Fibroblast of mammary gland (primary cell): ENCODE results near the gene TUFT1.

Experiments
- DNase-seq: peaks from one replicate; pipeline ENCODE4 v3.0.0-alpha.2; 2010; ENCODE audit warnings: low read depth
- H3K4me3 ChIP-seq: 2 replicates; pipeline ENCODE4 v1.5.1; 2011; ENCODE audit warnings: low read depth, mild to moderate bottlenecking, low read length, moderate library complexity; ENCODE audit not compliant: control insufficient read depth
- CTCF ChIP-seq: conservative IDR thresholded peaks from 2 replicates; pipeline ENCODE4 v1.5.1; 2011; ENCODE audit warnings: low read depth, low read length, inconsistent platforms; ENCODE audit not compliant: control insufficient read depth, insufficient read depth

TUFT1 gene

GRCh38 chr1:151504759-151505158 lies 35.4 kb upstream of the TUFT1 start:
- DNase-seq, result no peak
- no peak overlapping the region for H3K4me3 ChIP-seq
- no peak for TF ChIP-seq CTCF

GRCh38 chr1:151508833-151509232 lies 31.3 kb upstream of the TUFT1 start:
- no peak overlapping the region for H3K4me3 ChIP-seq
- TF ChIP-seq CTCF, result no peak
- no peak for DNase-seq

GRCh38 chr1:151509350-151510019 lies 30.6 kb upstream of the TUFT1 start:
- no peak for TF ChIP-seq CTCF
- DNase-seq, result no peak
- no peak overlapping the region for H3K4me3 ChIP-seq

GRCh38 chr1:151510020-151510405 lies 30.1 kb upstream of the TUFT1 start:
- DNase-seq, result no peak
- no peak for TF ChIP-seq CTCF
- no peak overlapping the region for H3K4me3 ChIP-seq

- H3K4me3 ChIP-seq, result peak overlapping the region; percentile 39
- DNase-seq, result no peak
- TF ChIP-seq CTCF, result no peak
Measured at GRCh38 chr1:151510614-151510956, 29.5 kb upstream of the TUFT1 start.

- H3K4me3 ChIP-seq, result peak within 1 kb of the TSS; percentile 39
- TF ChIP-seq CTCF, result no peak
- DNase-seq, result peak; percentile 32
Measured at GRCh38 chr1:151510957-151511635, 29.0 kb upstream of the TUFT1 start, which contains the start of gene CGN. Gene CGN, plus strand, starts transcription at chr1:151511387. Its CDS starts 7,133 bp downstream, at chr1:151518520.
